ENCODE results near the gene PCID2. TPM values are rescaled to one million over a fixed set of nuclear protein-coding genes. Genes with fewer than 3 reads are reported as not detected.

PCID2 gene
- total and polyA plus RNA-seq, 2 of the 13 experiments (the other 11 are each of a cell fraction or from before 2014, with no cell fraction given): 65.0 to 111 TPM

DNA sequence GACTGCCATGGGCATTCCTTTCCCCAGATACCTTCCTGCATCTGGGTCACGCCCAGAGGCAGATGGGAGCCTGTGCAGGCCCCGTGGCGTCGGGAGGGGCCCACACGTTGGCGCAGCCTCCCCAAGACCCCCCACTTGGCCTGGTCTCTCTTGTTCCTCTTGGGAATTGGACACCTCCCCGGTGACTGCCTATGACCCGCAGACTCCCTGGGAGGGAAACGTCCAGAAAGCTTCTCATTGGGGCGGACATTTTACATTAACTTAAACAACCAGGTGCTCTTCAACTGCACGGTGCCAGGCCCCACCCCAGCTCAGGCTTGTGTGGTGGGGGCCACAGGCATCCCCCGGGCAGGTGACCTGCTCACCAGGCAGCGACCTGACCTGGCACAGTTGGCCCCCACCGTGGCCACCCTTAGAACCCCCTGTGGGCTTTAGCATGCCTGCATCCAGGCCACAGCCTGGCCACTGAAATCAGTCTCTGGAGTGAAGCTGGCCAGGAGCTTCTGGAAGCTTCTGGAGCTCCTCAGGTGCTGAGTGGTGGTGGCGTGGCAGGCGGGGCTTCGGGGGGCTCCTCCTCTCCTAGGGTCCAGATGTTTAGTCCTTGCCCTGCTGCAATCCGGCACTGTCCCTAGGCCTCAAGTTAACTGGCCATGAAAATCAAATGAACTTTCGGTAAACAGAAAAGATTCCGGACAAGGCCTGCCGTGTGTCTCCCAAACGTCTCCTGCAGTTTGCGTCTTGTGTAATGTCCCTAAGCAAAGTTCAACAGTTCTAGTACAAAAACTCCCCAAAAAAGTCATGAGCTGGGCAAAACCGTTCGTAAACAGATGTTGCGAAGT is 58.5 kb downstream of the PCID2 start (continued):
- TF ChIP-seq ZNF441 (CRISPR knock-in tag; IDR thresholded peaks at IDR 0.05; ENCODE audit: borderline replicate concordance) (no peak), EZH2 (conservative IDR thresholded peaks at IDR 0.05; ENCODE audit: low read depth, low read length) (no peak), ZFP82 (CRISPR knock-in tag; IDR thresholded peaks at IDR 0.05; ENCODE audit: borderline replicate concordance) (no peak), EHMT2 (IDR thresholded peaks at IDR 0.05; ENCODE audit: borderline replicate concordance, low read depth, low read length) (no peak), TCF7L2 (IDR thresholded peaks at IDR 0.05; ENCODE audit: low read depth, low read length) (no peak), REXO4 (CRISPR knock-in tag; IDR thresholded peaks at IDR 0.05; ENCODE audit: borderline replicate concordance) (no peak), IRF2 (CRISPR knock-in tag; IDR thresholded peaks at IDR 0.05) (peak; percentile 69), ARNT (IDR thresholded peaks at IDR 0.05) (no peak), PRMT3 (CRISPR knock-in tag; IDR thresholded peaks at IDR 0.05; ENCODE audit: borderline replicate concordance, low read depth) (no peak), MTA1 (CRISPR knock-in tag; IDR thresholded peaks at IDR 0.05; ENCODE audit: borderline replicate concordance) (peak; percentile 48; the same call in 1 of the 2 replicates), MYC (CRISPR knock-in tag; IDR thresholded peaks at IDR 0.05; ENCODE audit: borderline replicate concordance) (no peak), ZNF274 (CRISPR knock-in tag; IDR thresholded peaks at IDR 0.05) (no peak), HNRNPLL (IDR thresholded peaks at IDR 0.05; ENCODE audit: low read depth, low read length, poor library complexity, severe bottlenecking) (no peak), KLF9 (CRISPR knock-in tag; IDR thresholded peaks at IDR 0.05; ENCODE audit: low read depth) (0 out of 2 replicates have a peak, but pooled peaks have one; percentile 65), GATAD1 (CRISPR knock-in tag; IDR thresholded peaks at IDR 0.05) (no peak), SIX1 (CRISPR knock-in tag; IDR thresholded peaks at IDR 0.05; ENCODE audit: borderline replicate concordance) (no peak), RORA (CRISPR knock-in tag; IDR thresholded peaks at IDR 0.05) (no peak), SMAD9 (CRISPR knock-in tag; IDR thresholded peaks at IDR 0.05) (no peak), PPARG (CRISPR knock-in tag; conservative IDR thresholded peaks at IDR 0.05) (peak; percentile 57; the same call in 1 of the 2 replicates), ZNF253 (CRISPR knock-in tag; IDR thresholded peaks at IDR 0.05; ENCODE audit: borderline replicate concordance) (no peak), ZSCAN9 (CRISPR knock-in tag; IDR thresholded peaks at IDR 0.05; ENCODE audit: borderline replicate concordance) (no peak)
- TF ChIP-seq, protein P1, sequence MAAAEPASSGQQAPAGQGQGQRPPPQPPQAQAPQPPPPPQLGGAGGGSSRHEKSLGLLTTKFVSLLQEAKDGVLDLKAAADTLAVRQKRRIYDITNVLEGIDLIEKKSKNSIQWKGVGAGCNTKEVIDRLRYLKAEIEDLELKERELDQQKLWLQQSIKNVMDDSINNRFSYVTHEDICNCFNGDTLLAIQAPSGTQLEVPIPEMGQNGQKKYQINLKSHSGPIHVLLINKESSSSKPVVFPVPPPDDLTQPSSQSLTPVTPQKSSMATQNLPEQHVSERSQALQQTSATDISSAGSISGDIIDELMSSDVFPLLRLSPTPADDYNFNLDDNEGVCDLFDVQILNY (CRISPR knock-in tag; conservative IDR thresholded peaks at IDR 0.05): no peak
- TF ChIP-seq, protein P2, sequence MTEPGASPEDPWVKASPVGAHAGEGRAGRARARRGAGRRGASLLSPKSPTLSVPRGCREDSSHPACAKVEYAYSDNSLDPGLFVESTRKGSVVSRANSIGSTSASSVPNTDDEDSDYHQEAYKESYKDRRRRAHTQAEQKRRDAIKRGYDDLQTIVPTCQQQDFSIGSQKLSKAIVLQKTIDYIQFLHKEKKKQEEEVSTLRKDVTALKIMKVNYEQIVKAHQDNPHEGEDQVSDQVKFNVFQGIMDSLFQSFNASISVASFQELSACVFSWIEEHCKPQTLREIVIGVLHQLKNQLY (CRISPR knock-in tag; IDR thresholded peaks at IDR 0.05): no peak
- TF ChIP-seq, protein P3, sequence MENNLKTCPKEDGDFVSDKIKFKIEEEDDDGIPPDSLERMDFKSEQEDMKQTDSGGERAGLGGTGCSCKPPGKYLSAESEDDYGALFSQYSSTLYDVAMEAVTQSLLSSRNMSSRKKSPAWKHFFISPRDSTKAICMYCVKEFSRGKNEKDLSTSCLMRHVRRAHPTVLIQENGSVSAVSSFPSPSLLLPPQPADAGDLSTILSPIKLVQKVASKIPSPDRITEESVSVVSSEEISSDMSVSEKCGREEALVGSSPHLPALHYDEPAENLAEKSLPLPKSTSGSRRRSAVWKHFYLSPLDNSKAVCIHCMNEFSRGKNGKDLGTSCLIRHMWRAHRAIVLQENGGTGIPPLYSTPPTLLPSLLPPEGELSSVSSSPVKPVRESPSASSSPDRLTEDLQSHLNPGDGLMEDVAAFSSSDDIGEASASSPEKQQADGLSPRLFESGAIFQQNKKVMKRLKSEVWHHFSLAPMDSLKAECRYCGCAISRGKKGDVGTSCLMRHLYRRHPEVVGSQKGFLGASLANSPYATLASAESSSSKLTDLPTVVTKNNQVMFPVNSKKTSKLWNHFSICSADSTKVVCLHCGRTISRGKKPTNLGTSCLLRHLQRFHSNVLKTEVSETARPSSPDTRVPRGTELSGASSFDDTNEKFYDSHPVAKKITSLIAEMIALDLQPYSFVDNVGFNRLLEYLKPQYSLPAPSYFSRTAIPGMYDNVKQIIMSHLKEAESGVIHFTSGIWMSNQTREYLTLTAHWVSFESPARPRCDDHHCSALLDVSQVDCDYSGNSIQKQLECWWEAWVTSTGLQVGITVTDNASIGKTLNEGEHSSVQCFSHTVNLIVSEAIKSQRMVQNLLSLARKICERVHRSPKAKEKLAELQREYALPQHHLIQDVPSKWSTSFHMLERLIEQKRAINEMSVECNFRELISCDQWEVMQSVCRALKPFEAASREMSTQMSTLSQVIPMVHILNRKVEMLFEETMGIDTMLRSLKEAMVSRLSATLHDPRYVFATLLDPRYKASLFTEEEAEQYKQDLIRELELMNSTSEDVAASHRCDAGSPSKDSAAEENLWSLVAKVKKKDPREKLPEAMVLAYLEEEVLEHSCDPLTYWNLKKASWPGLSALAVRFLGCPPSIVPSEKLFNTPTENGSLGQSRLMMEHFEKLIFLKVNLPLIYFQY (CRISPR knock-in tag; IDR thresholded peaks at IDR 0.05; ENCODE audit: borderline replicate concordance): no peak
- TF ChIP-seq, protein P4, sequence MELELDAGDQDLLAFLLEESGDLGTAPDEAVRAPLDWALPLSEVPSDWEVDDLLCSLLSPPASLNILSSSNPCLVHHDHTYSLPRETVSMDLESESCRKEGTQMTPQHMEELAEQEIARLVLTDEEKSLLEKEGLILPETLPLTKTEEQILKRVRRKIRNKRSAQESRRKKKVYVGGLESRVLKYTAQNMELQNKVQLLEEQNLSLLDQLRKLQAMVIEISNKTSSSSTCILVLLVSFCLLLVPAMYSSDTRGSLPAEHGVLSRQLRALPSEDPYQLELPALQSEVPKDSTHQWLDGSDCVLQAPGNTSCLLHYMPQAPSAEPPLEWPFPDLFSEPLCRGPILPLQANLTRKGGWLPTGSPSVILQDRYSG (CRISPR knock-in tag; IDR thresholded peaks at IDR 0.05): 0 out of 2 replicates have a peak, but pooled peaks have one; percentile 57

Data from HepG2 (cell line).